GM19397 (cell line): ENCODE results near the gene MINDY4.

Source experiments
- ATAC-seq: cut with Tn5 transposase; IDR thresholded peaks from one replicate; pipeline ENCODE4 v1.9.1; 2021; ENCODE audit warnings: mild to moderate bottlenecking, moderate library complexity; ENCODE audit not compliant: unreplicated experiment

Gene MINDY4

DNA sequence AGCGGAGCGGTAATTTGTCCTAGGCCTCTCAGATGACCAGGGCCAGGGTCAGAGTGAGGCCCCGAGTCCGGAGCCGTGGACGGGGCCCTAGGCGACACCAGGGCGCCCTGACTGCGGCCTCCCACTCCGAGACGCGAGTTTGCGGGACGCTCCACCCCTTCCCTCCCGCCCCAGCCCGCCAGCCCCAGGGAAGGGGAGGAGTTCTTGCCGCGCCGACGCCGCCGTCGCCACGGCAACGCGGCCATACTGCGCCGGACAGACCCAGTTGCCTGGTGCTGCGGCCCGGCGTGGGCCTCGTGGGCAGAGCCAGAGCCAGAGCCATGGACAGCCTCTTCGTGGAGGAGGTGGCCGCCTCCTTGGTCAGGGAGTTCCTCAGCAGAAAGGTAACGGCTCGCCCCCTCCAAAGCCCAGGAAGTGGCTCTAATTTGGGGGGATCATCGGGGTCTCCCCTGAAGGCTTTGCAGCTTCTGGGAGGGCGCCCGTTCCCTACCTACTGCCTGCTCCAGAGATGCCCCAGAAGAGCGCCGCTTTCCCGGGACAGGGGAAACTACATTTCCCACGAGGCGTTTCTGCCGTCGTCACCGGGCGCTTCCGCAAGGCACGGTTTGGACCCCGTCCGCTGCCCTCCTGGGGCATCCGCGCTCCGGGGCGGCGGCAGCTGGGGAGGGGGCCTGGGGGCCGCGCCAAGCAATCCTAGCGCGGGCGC lies at the start of gene MINDY4:
TSS of gene MINDY4 (plus strand) at position 244 of the 706 bp plus-strand sequence. CDS start at position 321, 77 bp downstream.
- peak; percentile 95 for ATAC-seq

- ATAC-seq = no peak
Observed at GRCh38 chr7:30722187-30722586, 49.0 kb upstream of the MINDY4 start.

GRCh38 chr7:30722671-30723070 lies 48.5 kb upstream of the MINDY4 start:
- ATAC-seq = no peak

GRCh38 chr7:30723776-30724175 lies 47.4 kb upstream of the MINDY4 start:
- no peak for ATAC-seq

DNA sequence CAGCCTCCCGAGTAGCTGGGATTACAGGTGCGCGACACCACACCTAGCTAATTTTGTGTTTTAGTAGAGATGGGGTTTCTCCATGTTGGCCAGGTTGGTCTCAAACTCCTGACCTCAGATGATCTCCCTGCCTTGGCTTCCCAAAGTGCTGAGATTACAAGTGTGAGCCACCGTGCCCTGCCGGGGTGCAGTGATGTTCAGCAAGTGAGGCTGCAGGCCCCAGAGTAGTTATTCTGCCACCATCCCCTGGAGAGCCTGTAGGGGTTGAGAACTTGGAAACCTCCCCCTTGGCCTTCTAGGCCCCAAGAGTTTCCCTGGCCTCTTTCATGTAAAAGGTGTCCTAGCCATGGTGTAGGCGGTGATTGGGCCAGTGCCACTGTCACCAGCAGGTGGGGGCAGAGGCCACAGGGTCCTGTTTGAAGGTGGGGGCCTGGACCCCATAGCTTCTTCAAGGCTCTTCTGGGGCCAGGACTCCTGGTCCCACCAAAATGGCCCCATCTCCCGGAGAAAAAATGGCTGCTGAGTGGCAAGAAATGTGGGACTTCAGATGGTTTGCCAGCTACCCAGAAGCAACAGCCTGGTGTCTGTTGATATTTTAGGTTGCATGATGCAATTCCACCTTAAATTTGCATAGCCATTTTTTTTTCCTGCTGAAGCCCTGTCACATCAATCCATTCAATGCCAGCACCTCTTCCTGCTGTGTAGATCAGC lies 44.8 kb upstream of the MINDY4 start:
- ATAC-seq = no peak

DNA sequence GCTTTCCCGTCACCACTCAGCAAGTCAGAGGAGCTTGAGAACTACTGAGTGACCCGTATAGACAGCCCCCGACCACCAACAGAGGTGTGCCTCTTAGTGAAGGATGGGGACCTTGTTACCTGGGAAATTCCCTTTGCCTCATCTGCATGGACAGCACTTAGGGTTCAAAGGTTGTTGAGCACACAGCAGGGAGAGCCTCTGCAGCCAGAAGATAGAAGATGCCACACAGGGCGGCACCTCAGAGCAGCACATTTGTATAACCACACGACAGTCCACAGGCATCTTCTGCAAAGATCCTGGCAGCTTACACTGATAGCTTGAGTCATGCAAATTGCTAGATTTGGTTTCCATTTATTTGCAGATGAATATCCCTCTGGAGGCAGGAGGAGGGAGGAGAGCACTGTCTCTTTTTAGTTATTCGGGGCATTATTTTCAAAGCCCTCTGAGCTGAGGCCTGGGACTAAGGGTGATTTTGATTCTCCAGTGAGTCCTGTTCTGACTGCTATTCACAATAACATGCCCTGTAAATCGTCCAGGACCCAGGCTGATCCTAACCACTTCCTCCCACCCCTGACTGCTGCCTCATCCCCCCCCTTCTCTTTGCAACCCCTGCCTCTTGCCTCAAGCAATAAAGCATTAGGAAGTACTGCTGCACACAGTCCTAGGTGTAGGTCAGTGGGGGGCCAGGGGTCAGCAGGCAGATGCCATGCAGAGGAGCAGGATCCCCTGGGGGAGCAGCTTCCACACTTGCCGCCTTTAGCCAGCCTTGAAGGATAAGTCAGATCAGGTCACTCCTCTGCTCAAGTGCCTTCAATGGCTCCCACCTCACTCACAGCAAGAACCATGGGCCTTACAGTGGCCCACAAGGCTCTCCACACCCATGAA lies 43.9 kb upstream of the MINDY4 start:
- peak; percentile 52 for ATAC-seq

GRCh38 chr7:30728591-30729100 lies 42.6 kb upstream of the MINDY4 start:
- no peak for ATAC-seq

DNA sequence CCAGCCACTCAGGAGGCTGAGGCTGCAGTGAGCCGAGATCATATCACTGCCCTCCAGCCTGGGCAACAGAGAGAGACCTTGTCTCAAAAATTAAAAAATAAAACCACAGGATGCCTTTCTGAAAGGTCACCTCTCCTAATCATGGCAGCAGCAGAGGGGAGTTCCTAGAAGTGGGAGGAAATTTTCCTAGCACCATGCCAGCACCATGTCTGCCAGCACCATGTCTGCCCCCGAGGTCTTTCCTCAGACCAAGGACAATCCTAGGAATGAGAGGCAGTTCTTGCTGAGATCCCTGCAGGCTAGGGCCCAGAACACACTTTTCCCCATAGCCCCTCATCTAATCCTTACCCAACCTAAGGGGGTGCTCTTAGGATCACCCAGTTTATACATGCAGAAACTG lies 41.6 kb upstream of the MINDY4 start:
- ATAC-seq = no peak

DNA sequence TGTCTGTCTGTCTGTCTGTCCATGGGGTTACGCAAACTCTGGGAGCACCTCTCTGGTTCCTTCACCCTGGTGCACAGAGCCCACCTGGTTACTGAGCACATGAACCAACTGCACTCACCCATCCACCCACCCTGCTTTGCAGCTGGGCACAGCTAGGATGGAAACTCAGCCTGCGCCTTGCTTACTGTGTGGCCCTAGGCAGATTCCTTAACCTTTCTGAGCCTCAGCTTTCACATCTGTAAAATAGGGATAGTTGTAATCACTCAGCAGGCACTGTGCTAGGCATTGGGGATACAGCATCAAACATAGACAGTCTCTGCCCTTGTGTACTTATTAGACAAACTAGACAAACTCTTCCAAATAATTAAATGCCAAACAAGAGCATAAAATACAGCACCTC lies 41.1 kb upstream of the MINDY4 start:
- no peak for ATAC-seq

DNA sequence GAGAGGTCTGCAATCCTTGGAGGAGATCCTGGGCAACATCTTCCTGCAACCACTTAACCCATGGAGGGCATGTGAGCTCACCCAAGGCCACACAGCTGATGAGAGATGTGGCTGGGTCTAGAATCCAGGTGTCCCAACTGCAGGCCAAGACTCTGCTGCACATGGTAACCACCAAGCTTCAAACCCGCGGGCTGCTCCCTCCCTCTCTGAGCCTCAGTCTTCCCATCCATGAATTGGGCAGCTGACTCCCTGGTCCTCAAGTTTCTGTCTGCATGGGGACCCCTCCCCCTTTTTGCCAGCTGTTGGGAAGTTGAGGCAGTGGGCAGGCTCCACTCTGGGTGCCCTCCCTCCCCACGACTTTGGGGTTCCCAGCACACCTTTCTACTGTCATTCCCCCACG lies 40.2 kb upstream of the MINDY4 start:
- no peak for ATAC-seq

GRCh38 chr7:30731581-30731980 lies 39.6 kb upstream of the MINDY4 start:
- no peak for ATAC-seq

DNA sequence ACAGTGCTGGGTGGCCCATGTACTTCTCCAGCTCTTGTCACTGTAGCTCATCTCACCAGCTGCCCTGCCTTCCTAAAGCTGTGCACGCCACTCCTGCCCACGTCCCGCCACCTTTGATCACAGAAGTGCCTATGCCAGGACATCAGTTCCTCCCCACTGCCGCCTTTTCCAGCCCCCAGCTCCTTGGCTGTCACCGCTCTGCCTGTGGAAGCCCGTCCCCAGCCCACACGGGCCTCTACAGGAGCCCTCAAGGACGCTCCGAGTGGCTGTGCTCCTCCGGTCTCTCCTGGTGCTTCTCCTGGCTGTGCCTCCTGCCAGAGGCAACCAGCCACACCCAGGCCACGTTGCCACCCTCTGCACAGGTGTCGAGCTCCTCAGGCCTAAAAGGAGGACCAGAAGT lies 38.6 kb upstream of the MINDY4 start:
- ATAC-seq = no peak

- no peak for ATAC-seq
Observed at GRCh38 chr7:30733216-30733615, 38.0 kb upstream of the MINDY4 start.

DNA sequence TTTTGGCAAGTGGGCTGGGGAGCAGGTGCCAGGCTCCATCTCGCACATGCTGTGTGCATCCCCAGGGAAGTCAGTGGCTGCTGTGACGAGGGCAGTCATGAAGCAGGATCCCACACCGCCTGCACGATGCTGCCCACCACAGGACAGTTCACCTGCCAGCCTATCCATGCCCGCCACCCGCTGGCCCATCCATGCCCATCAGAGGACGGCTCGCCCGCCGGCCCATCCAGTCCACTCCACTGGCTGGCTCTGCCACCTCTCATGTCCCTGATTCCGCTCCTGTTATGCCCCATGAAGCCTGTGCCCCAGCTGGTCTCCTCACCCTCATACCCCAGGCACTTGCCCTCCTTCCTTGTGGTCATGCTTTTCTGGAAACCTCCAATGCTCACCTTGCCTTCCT lies 37.5 kb upstream of the MINDY4 start:
- no peak for ATAC-seq

GRCh38 chr7:30734497-30734896 lies 36.7 kb upstream of the MINDY4 start:
- ATAC-seq = no peak

DNA sequence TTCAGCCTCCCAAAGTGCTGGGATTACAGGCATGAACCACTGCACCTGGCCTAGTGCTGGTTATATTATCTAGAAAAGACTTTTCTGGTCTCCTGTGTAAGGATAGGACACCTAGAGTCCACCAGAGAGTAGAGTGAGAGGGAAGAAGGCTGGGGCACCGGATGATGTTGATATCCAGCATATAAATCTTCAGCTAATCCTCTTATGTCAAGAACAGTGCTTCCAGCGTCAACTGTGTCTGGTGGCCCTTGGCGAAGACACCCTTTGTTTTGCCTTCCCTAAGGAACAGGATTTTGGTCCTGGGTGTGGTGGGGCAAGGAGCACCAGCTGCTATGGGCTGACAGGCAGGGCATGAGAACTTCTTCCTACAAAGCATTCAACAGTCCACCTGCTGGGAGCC lies 35.6 kb upstream of the MINDY4 start:
- ATAC-seq = no peak

GRCh38 chr7:30736291-30736690 lies 34.9 kb upstream of the MINDY4 start:
- no peak for ATAC-seq

GRCh38 chr7:30738026-30738915 lies 32.9 kb upstream of the MINDY4 start:
- ATAC-seq = no peak

GRCh38 chr7:30739691-30740090 lies 31.5 kb upstream of the MINDY4 start:
- ATAC-seq = no peak

- ATAC-seq = peak; percentile 56
Observed at GRCh38 chr7:30740417-30741181, 30.6 kb upstream of the MINDY4 start.
